Neural progenitor cell (in vitro differentiated cells): ENCODE data around the gene POFUT2. TPM values are rescaled to one million over a fixed set of nuclear protein-coding genes. Genes with fewer than 3 reads are reported as not detected.

Source experiments
- DNase-seq: peaks from one replicate; pipeline ENCODE4 v3.0.0-alpha.2; 2016; ENCODE audit warnings: low spot score
- H2AFZ ChIP-seq: fragments of 200-600 bp; sonication (generic); replicated peaks from 2 replicates; pipeline ENCODE4 v1.6.1; 2016; ENCODE audit warnings: antibody characterized with exemption
- H3F3A ChIP-seq: fragments of 200-600 bp; sonication (generic); 2 replicates; pipeline ENCODE4 v1.6.1; 2016; ENCODE audit warnings: antibody characterized with exemption, low read depth
- H3K27ac ChIP-seq: fragments of 200-600 bp; sonication (generic); 2 replicates; pipeline ENCODE4 v1.5.1; 2016; ENCODE audit warnings: mild to moderate bottlenecking
- H3K27me3 ChIP-seq: fragments of 200-600 bp; sonication (generic); 2 replicates; pipeline ENCODE4 v1.6.1; 2016; ENCODE audit warnings: mild to moderate bottlenecking, moderate library complexity
- H3K36me3 ChIP-seq: fragments of 200-600 bp; sonication (generic); 2 replicates; pipeline ENCODE4 v1.5.1; 2016
- H3K4me1 ChIP-seq: fragments of 200-600 bp; sonication (generic); 2 replicates; pipeline ENCODE4 v1.6.1; 2016; ENCODE audit warnings: mixed run types
- H3K4me2 ChIP-seq: fragments of 200-600 bp; sonication (generic); 2 replicates; pipeline ENCODE4 v1.6.1; 2016
- H3K4me3 ChIP-seq: fragments of 200-600 bp; sonication (generic); 2 replicates; pipeline ENCODE4 v1.5.1; 2016
- H3K79me2 ChIP-seq: fragments of 200-600 bp; sonication (generic); 2 replicates; pipeline ENCODE4 v1.6.1; 2016; ENCODE audit warnings: low read depth
- H3K9ac ChIP-seq: fragments of 200-600 bp; sonication (generic); 2 replicates; pipeline ENCODE4 v1.6.1; 2016
- H3K9me3 ChIP-seq: fragments of 200-600 bp; sonication (generic); 2 replicates; pipeline ENCODE4 v1.5.1; 2016; ENCODE audit warnings: low read depth
- H4K20me1 ChIP-seq: fragments of 200-600 bp; sonication (generic); 2 replicates; pipeline ENCODE4 v1.6.1; 2016; ENCODE audit warnings: low read depth
- H3K27ac Mint-ChIP-seq: 3 replicates; pipeline ENCODE4 v1.8.0; 2021; ENCODE audit warnings: mixed read lengths
- H3K27me3 Mint-ChIP-seq: 2 replicates; pipeline ENCODE4 v1.8.0; 2022; ENCODE audit warnings: low read depth, mild to moderate bottlenecking, inconsistent platforms, moderate library complexity, mixed read lengths; ENCODE audit not compliant: insufficient read depth
- H3K36me3 Mint-ChIP-seq: 3 replicates; pipeline ENCODE4 v1.8.0; 2021; ENCODE audit warnings: mixed read lengths
- H3K4me1 Mint-ChIP-seq: 3 replicates; pipeline ENCODE4 v1.8.0; 2021; ENCODE audit warnings: mixed read lengths
- H3K4me3 Mint-ChIP-seq: 3 replicates; pipeline ENCODE4 v1.8.0; 2021; ENCODE audit warnings: mild to moderate bottlenecking, moderate library complexity, mixed read lengths
- H3K9me3 Mint-ChIP-seq: 3 replicates; pipeline ENCODE4 v1.8.0; 2020; ENCODE audit warnings: mixed read lengths
- CTCF ChIP-seq: fragments of 200-600 bp; sonication (generic); IDR thresholded peaks from 2 replicates; pipeline ENCODE4 v1.5.1; 2017; ENCODE audit warnings: antibody characterized with exemption, mild to moderate bottlenecking
- EZH2 ChIP-seq: fragments of 200-600 bp; sonication (generic); IDR thresholded peaks from 2 replicates; pipeline ENCODE4 v1.6.1; 2017; ENCODE audit warnings: antibody characterized with exemption, mild to moderate bottlenecking, moderate library complexity
- EZH2phosphoT487 ChIP-seq: fragments of 200-600 bp; sonication (generic); IDR thresholded peaks from 2 replicates; pipeline ENCODE4 v1.6.1; 2017; ENCODE audit warnings: antibody characterized with exemption
- total RNA-seq: library from RNA; depleted of rRNA; stranded (reverse); fragments of >200 nt; gene quantifications from 2 replicates; pipeline ENCODE4 v1.2.3, GENCODE V29; 2015; ENCODE audit warnings: low replicate concordance

Gene POFUT2
- total RNA-seq, 1 donor from 2014 or later = 28.5 TPM

GRCh38 chr21:45251635-45252447, 35.9 kb downstream of the POFUT2 start:
- no peaks in the 10 kb centered on the region for H4K20me1 ChIP-seq
- H3K27ac Mint-ChIP-seq = no peak overlapping the region
- peaks cover 18% of the 10 kb centered on the region for H3K9me3 Mint-ChIP-seq
- no peak overlapping the region for H3K4me3 ChIP-seq
- H3F3A ChIP-seq = peaks cover 4% of the 10 kb centered on the region
- peaks cover 36% of the 10 kb centered on the region for H3K4me1 Mint-ChIP-seq
- H3K79me2 ChIP-seq = no peaks in the 10 kb centered on the region
- no peak for TF ChIP-seq EZH2
- no peak for TF ChIP-seq CTCF
- no peak for TF ChIP-seq EZH2phosphoT487
- H3K9me3 ChIP-seq = no peaks in the 10 kb centered on the region
- no peaks in the 10 kb centered on the region for H3K36me3 Mint-ChIP-seq
- H2AFZ ChIP-seq = no peak overlapping the region
- peaks cover 13% of the 10 kb centered on the region for H3K4me1 ChIP-seq
- H3K27me3 Mint-ChIP-seq = peaks cover 7% of the 10 kb centered on the region
- no peaks in the 10 kb centered on the region for H3K36me3 ChIP-seq
- H3K27ac ChIP-seq = no peak overlapping the region
- DNase-seq = no peak
- H3K4me3 Mint-ChIP-seq = no peak overlapping the region
- H3K27me3 ChIP-seq = peaks cover 7% of the 10 kb centered on the region
- H3K4me2 ChIP-seq = no peak overlapping the region
- no peak overlapping the region for H3K9ac ChIP-seq

DNA sequence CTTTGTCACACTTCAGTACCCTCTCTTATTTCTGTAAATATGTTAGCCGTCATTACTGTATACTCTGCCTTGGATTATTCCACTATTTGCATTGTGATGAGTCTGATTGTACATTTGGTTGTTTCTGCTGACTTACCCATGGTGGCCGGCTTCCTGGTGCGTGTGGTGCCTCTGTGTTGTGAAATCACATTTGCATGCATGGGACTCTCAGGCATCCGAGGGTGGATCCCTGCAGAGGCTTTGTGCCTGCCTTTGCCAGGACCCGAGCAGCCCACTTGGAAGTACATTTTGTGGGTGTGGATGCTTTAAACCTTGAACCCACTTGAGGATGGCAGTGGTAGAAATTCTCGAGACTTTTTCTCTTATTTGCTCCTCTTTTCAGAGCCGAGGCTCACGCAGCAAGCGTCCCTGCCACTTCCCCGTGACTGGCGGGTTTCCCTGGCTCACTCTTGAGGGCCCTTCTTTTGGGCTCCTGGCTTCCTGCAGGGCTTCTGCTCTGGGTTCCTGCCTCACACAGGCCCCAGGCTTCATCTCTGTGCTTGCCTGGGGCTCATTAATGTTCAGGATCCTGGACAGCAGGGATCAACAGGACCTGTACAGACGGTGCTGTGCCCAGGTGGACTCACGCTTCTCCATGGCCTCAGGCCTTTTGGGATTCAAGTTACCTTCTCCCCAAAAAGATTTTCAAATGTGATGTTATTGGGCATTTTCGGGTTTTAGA, 36.6 kb downstream of the POFUT2 start:
- Histone ChIP-seq H3K4me2 (no peak overlapping the region), H3F3A (peaks cover 4% of the 10 kb centered on the region), H3K4me1 (peaks cover 9% of the 10 kb centered on the region), H2AFZ (no peak overlapping the region), H3K27me3 (peaks cover 7% of the 10 kb centered on the region), H3K36me3 (no peaks in the 10 kb centered on the region), H4K20me1 (no peaks in the 10 kb centered on the region), H3K4me3 (no peak overlapping the region), H3K27ac (no peak overlapping the region), H3K79me2 (no peaks in the 10 kb centered on the region), H3K9me3 (no peaks in the 10 kb centered on the region), H3K9ac (no peak overlapping the region)
- no peaks in the 10 kb centered on the region for H3K36me3 Mint-ChIP-seq
- H3K9me3 Mint-ChIP-seq = peaks cover 18% of the 10 kb centered on the region
- DNase-seq = no peak
- H3K4me1 Mint-ChIP-seq = peaks cover 34% of the 10 kb centered on the region
- no peak for TF ChIP-seq EZH2
- no peak overlapping the region for H3K4me3 Mint-ChIP-seq
- peaks cover 9% of the 10 kb centered on the region for H3K27me3 Mint-ChIP-seq
- H3K27ac Mint-ChIP-seq = no peak overlapping the region

- H3K9me3 Mint-ChIP-seq = peaks cover 18% of the 10 kb centered on the region
- Histone ChIP-seq H3K9ac (no peak overlapping the region), H3F3A (peaks cover 4% of the 10 kb centered on the region), H3K9me3 (no peaks in the 10 kb centered on the region), H3K4me3 (no peak overlapping the region), H2AFZ (no peak overlapping the region), H3K27ac (no peak overlapping the region), H4K20me1 (no peaks in the 10 kb centered on the region), H3K27me3 (peaks cover 7% of the 10 kb centered on the region), H3K4me2 (no peak overlapping the region), H3K79me2 (no peaks in the 10 kb centered on the region), H3K4me1 (peaks cover 9% of the 10 kb centered on the region), H3K36me3 (no peaks in the 10 kb centered on the region)
- peaks cover 9% of the 10 kb centered on the region for H3K27me3 Mint-ChIP-seq
- TF ChIP-seq EZH2 = no peak
- TF ChIP-seq CTCF = no peak
- TF ChIP-seq EZH2phosphoT487 = no peak
- no peaks in the 10 kb centered on the region for H3K36me3 Mint-ChIP-seq
- peaks cover 34% of the 10 kb centered on the region for H3K4me1 Mint-ChIP-seq
- DNase-seq = no peak
- no peak overlapping the region for H3K27ac Mint-ChIP-seq
- H3K4me3 Mint-ChIP-seq = no peak overlapping the region
Measured at GRCh38 chr21:45250272-45250671, 37.4 kb downstream of the POFUT2 start.

DNA sequence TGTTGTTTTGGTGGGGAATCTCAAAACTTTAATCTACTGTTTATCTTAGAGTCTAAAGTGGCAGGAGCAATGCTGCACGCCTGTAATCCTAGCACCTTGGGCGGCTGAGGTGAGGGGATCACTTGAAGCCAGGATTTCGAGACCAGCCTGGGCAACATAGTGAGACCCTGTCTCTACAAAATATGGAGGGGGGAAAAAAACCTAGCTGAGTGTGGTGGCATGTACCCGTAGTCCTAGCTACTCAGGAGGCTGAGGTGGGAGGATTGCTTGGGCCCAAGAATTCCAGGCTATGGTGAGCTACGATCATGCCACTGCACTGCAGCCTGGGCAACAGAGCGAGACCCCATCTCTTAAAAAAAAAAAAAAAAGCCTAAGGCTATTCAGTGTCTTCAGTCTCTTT, 38.1 kb downstream of the POFUT2 start:
- no peak overlapping the region for H3K4me3 Mint-ChIP-seq
- peaks cover 30% of the 10 kb centered on the region for H3K4me1 Mint-ChIP-seq

More for the DNA sequence above, 38.1 kb downstream of the POFUT2 start:
- TF ChIP-seq CTCF (no peak), EZH2 (no peak), EZH2phosphoT487 (no peak)
- Histone ChIP-seq H2AFZ (no peak overlapping the region), H3K4me1 (peaks cover 9% of the 10 kb centered on the region), H3K4me3 (no peak overlapping the region), H3K4me2 (no peak overlapping the region), H3K9me3 (no peaks in the 10 kb centered on the region), H3K79me2 (no peaks in the 10 kb centered on the region), H3F3A (peaks cover 4% of the 10 kb centered on the region), H4K20me1 (no peaks in the 10 kb centered on the region), H3K36me3 (no peaks in the 10 kb centered on the region), H3K9ac (no peak overlapping the region), H3K27ac (no peak overlapping the region), H3K27me3 (peaks cover 7% of the 10 kb centered on the region)
- no peaks in the 10 kb centered on the region for H3K36me3 Mint-ChIP-seq
- H3K27me3 Mint-ChIP-seq = peaks cover 9% of the 10 kb centered on the region
- peaks cover 20% of the 10 kb centered on the region for H3K9me3 Mint-ChIP-seq
- no peak overlapping the region for H3K27ac Mint-ChIP-seq
- DNase-seq = no peak
